CD14-positive monocyte (primary cell): ENCODE results near the gene BEX3. TPM values are rescaled to one million over a fixed set of nuclear protein-coding genes. Genes with fewer than 3 reads are reported as not detected.

Experiments used
- DNase-seq, 3 donors: peaks; one replicate each; pipeline ENCODE4 v3.0.0-alpha.2; 2011 to 2022
- H2AFZ ChIP-seq: 2 replicates; pipeline ENCODE4 v1.6.0; 2012; ENCODE audit warnings: mild to moderate bottlenecking, low read depth, low read length, inconsistent platforms; ENCODE audit not compliant: insufficient read depth, poor library complexity, severe bottlenecking
- H3K27ac ChIP-seq, 2 donors: 1 replicate in 1 of 2; 2 replicates in 1 of 2; pipeline ENCODE4 v1.5.1; 2012 to 2013; ENCODE audit warnings: low read length in 2 of 2, control low read depth in 1 of 2, inconsistent platforms in 1 of 2, low read depth in 1 of 2, mild to moderate bottlenecking in 1 of 2
- H3K27me3 ChIP-seq, 2 donors: one replicate each; pipeline versions ENCODE4 v1.6.0 to v1.6.1; 2011 to 2013; ENCODE audit warnings: low read length in 2 of 2; ENCODE audit not compliant: control insufficient read depth in 2 of 2, insufficient read depth in 2 of 2
- H3K36me3 ChIP-seq, 2 donors: replicated peaks in 1 of 2; 1 replicate in 1 of 2; 2 replicates in 1 of 2; pipeline versions ENCODE4 v1.5.1 to v1.6.1; 2012 to 2013; ENCODE audit warnings: low read length in 2 of 2, control low read depth in 1 of 2, inconsistent platforms in 1 of 2, mild to moderate bottlenecking in 1 of 2; ENCODE audit not compliant: insufficient read depth in 2 of 2, control insufficient read depth in 1 of 2
- H3K4me1 ChIP-seq, 2 donors: 1 replicate in 1 of 2; 2 replicates in 1 of 2; pipeline versions ENCODE4 v1.5.1 to v1.6.1; 2012 to 2013; ENCODE audit warnings: low read length in 2 of 2, control low read depth in 1 of 2, inconsistent platforms in 1 of 2, mild to moderate bottlenecking in 1 of 2, moderate library complexity in 1 of 2; ENCODE audit not compliant: insufficient read depth in 2 of 2, control insufficient read depth in 1 of 2
- H3K4me2 ChIP-seq: replicated peaks from 2 replicates; pipeline ENCODE3; 2012; ENCODE audit warnings: low read length, moderate library complexity, mild to moderate bottlenecking; ENCODE audit not compliant: poor library complexity, severe bottlenecking; ENCODE audit errors: extremely low read depth
- H3K4me3 ChIP-seq, 3 experiments: fragments of 200-600 bp in 1 of 3; sonication (generic) in 1 of 3; replicated peaks in 1 of 3; 1 replicate in 2 of 3; 2 replicates in 1 of 3; pipeline ENCODE4 v1.5.1; 2011 to 2013; ENCODE audit warnings: low read length in 3 of 3, mild to moderate bottlenecking in 3 of 3, control low read depth in 2 of 3, low read depth in 2 of 3, inconsistent platforms in 1 of 3, moderate library complexity in 1 of 3
- H3K79me2 ChIP-seq: 2 replicates; pipeline ENCODE4 v1.6.0; 2012; ENCODE audit warnings: mild to moderate bottlenecking, control low read depth, inconsistent platforms, low read length, moderate library complexity; ENCODE audit not compliant: insufficient read depth
- H3K9ac ChIP-seq: 2 replicates; pipeline ENCODE4 v1.6.0; 2017; ENCODE audit warnings: low read length, mild to moderate bottlenecking; ENCODE audit not compliant: insufficient read depth, poor library complexity, severe bottlenecking
- H3K9me3 ChIP-seq, 2 donors: replicated peaks in 1 of 2; 1 replicate in 1 of 2; 2 replicates in 1 of 2; pipeline versions ENCODE4 v1.5.1 to v1.6.1; 2012 to 2013; ENCODE audit warnings: low read length in 2 of 2, control low read depth in 1 of 2; ENCODE audit not compliant: control insufficient read depth in 1 of 2, insufficient read depth in 1 of 2
- H4K20me1 ChIP-seq: 2 replicates; pipeline ENCODE4 v1.6.0; 2012; ENCODE audit warnings: mild to moderate bottlenecking, low read length, control low read depth, moderate library complexity; ENCODE audit not compliant: insufficient read depth
- H3K27ac Mint-ChIP-seq, 7 donors: one replicate each; pipeline ENCODE4 v1.8.0; 2020; ENCODE audit warnings: mild to moderate bottlenecking in 7 of 7, mixed read lengths in 7 of 7, moderate library complexity in 6 of 7, inconsistent platforms in 2 of 7
- H3K27me3 Mint-ChIP-seq, 3 donors: one replicate each; pipeline ENCODE4 v1.8.0; 2021 to 2022; ENCODE audit warnings: low read depth in 3 of 3, mild to moderate bottlenecking in 3 of 3, mixed read lengths in 3 of 3, moderate library complexity in 3 of 3, inconsistent platforms in 1 of 3
- H3K36me3 Mint-ChIP-seq, 2 donors: one replicate each; pipeline ENCODE4 v1.8.0; 2020; ENCODE audit warnings: mixed read lengths in 2 of 2, inconsistent platforms in 1 of 2, mild to moderate bottlenecking in 1 of 2
- H3K4me1 Mint-ChIP-seq: one replicate; pipeline ENCODE4 v1.8.0; 2020; ENCODE audit warnings: mild to moderate bottlenecking, mixed read lengths
- H3K4me3 Mint-ChIP-seq, 2 donors: one replicate each; pipeline ENCODE4 v1.8.0; 2020; ENCODE audit warnings: mild to moderate bottlenecking in 2 of 2, mixed read lengths in 2 of 2, moderate library complexity in 1 of 2
- H3K9me3 Mint-ChIP-seq, 7 donors: one replicate each; pipeline ENCODE4 v1.8.0; 2020 to 2022; ENCODE audit warnings: mixed read lengths in 7 of 7, mild to moderate bottlenecking in 6 of 7, moderate library complexity in 6 of 7, inconsistent platforms in 2 of 7
- WGBS: methylation state at CpG from one replicate; pipeline ENCODE4 v1.1.5; 2013; ENCODE audit warnings: missing lambda C conversion rate; ENCODE audit not compliant: insufficient coverage; 5-methylcytosine and 5-hydroxymethylcytosine counted together
- intact Hi-C, 2 donors: fragments of 100-400 bp; cut with micrococcal nuclease; formaldehyde crosslinking; loops; one replicate each; pipeline versions ENCODE4 v1.15.0 to v1.15.1; 2023
- polyA plus RNA-seq, 3 donors: library from polyadenylated mRNA; depleted of rRNA in 1 of 3; unstranded in 2 of 3; stranded (reverse) in 1 of 3; fragments of 300-500 nt in 2 of 3; fragments of >200 nt in 1 of 3; fragmentation: Illumina TruSeq in 2 of 3; gene quantifications; 1 replicate in 2 of 3; 2 replicates in 1 of 3; pipeline ENCODE4 v1.2.3, GENCODE V29; 2012 to 2021
- TF ChIP-seq, protein P1 (sequence below): fragments of 200-600 bp; IDR thresholded peaks from one replicate; pipeline ENCODE4 v1.8.0; 2022; ENCODE audit warnings: antibody characterized with exemption, mild to moderate bottlenecking

Gene BEX3
- polyA plus RNA-seq, 3 donors = 0.49 to 2.7 (median 2.0) TPM

DNA sequence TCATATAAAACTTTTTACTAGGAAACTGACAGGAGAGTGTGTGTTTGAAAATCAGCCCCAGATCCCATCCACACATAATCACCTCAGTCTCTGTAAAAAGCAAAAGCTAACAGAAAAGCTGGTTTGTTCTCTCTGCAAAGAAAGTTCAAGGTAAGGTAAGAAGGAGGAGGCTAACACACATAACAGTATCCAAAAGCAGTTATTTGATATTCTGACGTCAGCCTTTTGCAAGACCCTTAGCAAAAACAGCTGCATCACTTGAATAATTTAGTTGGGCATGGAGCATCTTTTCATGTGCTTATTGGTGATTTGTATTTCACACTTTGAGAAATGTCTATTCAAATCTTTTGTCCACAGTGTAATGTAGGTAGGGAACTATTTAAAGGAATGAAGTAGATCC, 14.5 kb upstream of the BEX3 start:
- Histone ChIP-seq H3K27ac (no peak overlapping the region), H3K4me1 (peaks cover 3 to 5% of the 10 kb centered on the region in 2 donors), H4K20me1 (no peaks in the 10 kb centered on the region), H3K79me2 (no peaks in the 10 kb centered on the region), H2AFZ (no peak overlapping the region), H3K36me3 (no peaks in the 10 kb centered on the region), H3K9me3 (no peaks in the 10 kb centered on the region), H3K9ac (no peak overlapping the region), H3K27me3 (no peaks in the 10 kb centered on the region), H3K4me2 (no peak overlapping the region), H3K4me3 (no peak overlapping the region)
- intact Hi-C loops = no loop called here
- DNase-seq = no peak
- Mint-ChIP-seq H3K4me3 (no peak overlapping the region), H3K27ac (no peak overlapping the region), H3K36me3 (no peaks in the 10 kb centered on the region), H3K9me3 (peaks cover 0 to 3% (median 0%) of the 10 kb centered on the region in 7 donors), H3K27me3 (peaks cover 0 to 3% (median 0%) of the 10 kb centered on the region in 3 donors), H3K4me1 (peaks cover 8% of the 10 kb centered on the region)
- no CpG with 5 or more reads among the region's 1 CpG for WGBS
- TF ChIP-seq, protein P1, sequence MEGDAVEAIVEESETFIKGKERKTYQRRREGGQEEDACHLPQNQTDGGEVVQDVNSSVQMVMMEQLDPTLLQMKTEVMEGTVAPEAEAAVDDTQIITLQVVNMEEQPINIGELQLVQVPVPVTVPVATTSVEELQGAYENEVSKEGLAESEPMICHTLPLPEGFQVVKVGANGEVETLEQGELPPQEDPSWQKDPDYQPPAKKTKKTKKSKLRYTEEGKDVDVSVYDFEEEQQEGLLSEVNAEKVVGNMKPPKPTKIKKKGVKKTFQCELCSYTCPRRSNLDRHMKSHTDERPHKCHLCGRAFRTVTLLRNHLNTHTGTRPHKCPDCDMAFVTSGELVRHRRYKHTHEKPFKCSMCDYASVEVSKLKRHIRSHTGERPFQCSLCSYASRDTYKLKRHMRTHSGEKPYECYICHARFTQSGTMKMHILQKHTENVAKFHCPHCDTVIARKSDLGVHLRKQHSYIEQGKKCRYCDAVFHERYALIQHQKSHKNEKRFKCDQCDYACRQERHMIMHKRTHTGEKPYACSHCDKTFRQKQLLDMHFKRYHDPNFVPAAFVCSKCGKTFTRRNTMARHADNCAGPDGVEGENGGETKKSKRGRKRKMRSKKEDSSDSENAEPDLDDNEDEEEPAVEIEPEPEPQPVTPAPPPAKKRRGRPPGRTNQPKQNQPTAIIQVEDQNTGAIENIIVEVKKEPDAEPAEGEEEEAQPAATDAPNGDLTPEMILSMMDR = no peak

DNA sequence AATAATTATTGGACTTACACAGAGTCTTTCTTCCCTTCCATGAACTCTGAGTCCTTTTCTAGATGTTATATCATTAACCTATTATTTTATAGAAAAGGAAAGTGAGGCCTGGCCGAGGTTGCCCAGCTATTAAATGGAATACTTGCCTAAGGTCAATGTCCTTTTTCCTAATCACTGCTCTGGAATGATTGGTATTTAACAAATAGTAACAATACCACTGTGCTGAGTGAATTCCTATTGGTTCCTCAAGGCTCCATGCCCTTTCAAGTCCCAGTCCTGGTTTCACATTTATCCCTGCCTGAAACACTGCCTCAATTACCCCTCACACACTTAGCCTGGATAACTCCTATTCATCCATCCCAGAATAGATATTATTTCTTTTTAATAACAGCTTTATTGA, 13.9 kb upstream of the BEX3 start:
- Mint-ChIP-seq H3K27me3 (peaks cover 0 to 2% (median 2%) of the 10 kb centered on the region in 3 donors), H3K36me3 (no peaks in the 10 kb centered on the region), H3K9me3 (peaks cover 0 to 3% (median 0%) of the 10 kb centered on the region in 7 donors), H3K4me1 (peaks cover 8% of the 10 kb centered on the region), H3K27ac (no peak overlapping the region), H3K4me3 (no peak overlapping the region)
- Histone ChIP-seq H3K79me2 (no peaks in the 10 kb centered on the region), H2AFZ (no peak overlapping the region), H3K4me2 (no peak overlapping the region), H3K9ac (no peak overlapping the region), H3K9me3 (no peaks in the 10 kb centered on the region), H3K4me1 (no peaks in the 10 kb centered on the region), H3K36me3 (no peaks in the 10 kb centered on the region), H3K27me3 (no peaks in the 10 kb centered on the region), H3K27ac (no peak overlapping the region), H4K20me1 (no peaks in the 10 kb centered on the region), H3K4me3 (no peak overlapping the region)
- DNase-seq = no peak
- TF ChIP-seq, protein P1 = no peak
- no CpG with 5 or more reads among the region's 1 CpG for WGBS
- intact Hi-C loops = no loop called here
